ENCODE measurements around the gene SLC22A7. TPM values are rescaled to one million over a fixed set of nuclear protein-coding genes. Genes with fewer than 3 reads are reported as not detected.

SLC22A7 gene
- total RNA-seq, 1 donor from 2014 or later, result not detected

DNA sequence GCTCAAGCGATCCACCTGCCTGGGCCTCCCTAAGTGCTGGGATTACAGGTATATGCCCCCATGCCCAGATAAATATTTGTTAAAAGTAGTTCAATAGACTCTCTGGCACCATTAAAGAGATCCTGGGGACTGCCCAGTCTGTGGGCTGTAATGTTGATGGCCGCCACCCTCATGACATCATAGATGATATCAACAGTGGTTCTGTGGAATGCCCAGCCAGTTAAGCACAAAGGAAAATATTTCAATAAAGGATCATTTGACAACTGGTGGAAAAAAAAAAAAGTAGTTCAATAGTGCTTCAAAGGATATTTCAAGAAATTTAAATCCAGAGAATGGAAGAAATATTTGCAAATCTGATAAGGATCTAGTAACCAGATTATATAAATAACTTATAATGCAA is 12.1 kb downstream of the SLC22A7 start:
- no peaks in the 10 kb centered on the region for H3K36me3 ChIP-seq (ENCODE audit: control insufficient read depth in 3 of 3, insufficient read depth in 3 of 3, low read length in 3 of 3)
- H3K27me3 ChIP-seq (ENCODE audit: control insufficient read depth in 3 of 3, insufficient read depth in 3 of 3, low read length in 3 of 3), result peaks cover 8 to 30% (median 24%) of the 10 kb centered on the region in 3 donors
- no peak overlapping the region for H3K27ac ChIP-seq (ENCODE audit: low read depth, low read length)
- no peak overlapping the region for H3K4me3 ChIP-seq (ENCODE audit: low read length in 3 of 3)
- peaks cover 11 to 13% (median 12%) of the 10 kb centered on the region in 3 donors for H3K4me1 ChIP-seq (ENCODE audit: control insufficient read depth in 3 of 3, insufficient read depth in 3 of 3, low read length in 3 of 3)
- no peaks in the 10 kb centered on the region for H3K9me3 ChIP-seq (ENCODE audit: control insufficient read depth in 3 of 3, low read length in 3 of 3)
- H3K9ac ChIP-seq (ENCODE audit: low read depth in 1 of 3, low read length in 3 of 3), result no peak overlapping the region

DNA sequence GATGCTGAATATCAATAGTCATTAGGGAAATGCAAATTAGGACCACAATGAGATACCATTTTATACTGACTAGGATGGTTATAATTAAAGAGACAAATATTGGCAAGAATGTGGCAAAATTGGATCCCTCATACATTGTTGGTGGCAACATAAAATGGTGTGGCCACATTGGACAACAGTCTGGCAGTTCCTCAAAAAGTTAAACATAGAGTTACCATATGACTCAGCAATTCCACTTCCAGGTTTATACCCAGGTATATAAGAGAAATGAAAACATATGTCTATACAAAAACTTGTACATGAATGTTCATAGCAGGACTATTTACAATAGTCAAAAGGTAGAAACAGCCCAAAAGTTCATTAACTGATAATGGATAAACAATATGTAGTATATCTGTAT is 12.6 kb downstream of the SLC22A7 start:
- H3K36me3 ChIP-seq (ENCODE audit: control insufficient read depth in 3 of 3, insufficient read depth in 3 of 3, low read length in 3 of 3), result no peaks in the 10 kb centered on the region
- no peak overlapping the region for H3K9ac ChIP-seq (ENCODE audit: low read depth in 1 of 3, low read length in 3 of 3)
- peaks cover 11 to 13% (median 12%) of the 10 kb centered on the region in 3 donors for H3K4me1 ChIP-seq (ENCODE audit: control insufficient read depth in 3 of 3, insufficient read depth in 3 of 3, low read length in 3 of 3)
- no peak overlapping the region for H3K4me3 ChIP-seq (ENCODE audit: low read length in 3 of 3)
- no peak overlapping the region for H3K27ac ChIP-seq (ENCODE audit: low read depth, low read length)
- no peaks in the 10 kb centered on the region for H3K9me3 ChIP-seq (ENCODE audit: control insufficient read depth in 3 of 3, low read length in 3 of 3)
- H3K27me3 ChIP-seq (ENCODE audit: control insufficient read depth in 3 of 3, insufficient read depth in 3 of 3, low read length in 3 of 3), result peaks cover 8 to 30% (median 24%) of the 10 kb centered on the region in 3 donors

DNA sequence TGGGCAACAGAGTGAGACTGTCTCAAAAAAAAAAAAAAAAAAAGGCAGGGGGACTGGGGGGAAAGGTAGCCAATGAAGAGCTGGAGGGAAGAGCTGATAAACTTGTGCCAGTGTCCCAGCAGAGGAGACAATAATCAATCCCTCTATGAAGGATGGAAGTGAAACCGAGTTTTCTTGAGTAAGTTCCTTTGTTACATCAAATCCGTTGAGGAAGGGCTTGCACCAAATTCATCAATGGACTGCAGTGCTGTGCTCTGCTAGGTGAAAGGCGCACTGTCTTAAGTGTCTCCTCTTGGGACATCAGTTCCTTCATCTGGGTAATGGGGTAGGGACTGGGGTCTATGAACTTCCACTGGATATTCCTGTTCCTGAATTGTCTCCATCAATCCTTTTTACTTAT is 13.6 kb downstream of the SLC22A7 start:
- Histone ChIP-seq H3K9ac (ENCODE audit: low read depth in 1 of 3, low read length in 3 of 3) (no peak overlapping the region), H3K27ac (ENCODE audit: low read depth, low read length) (no peak overlapping the region), H3K4me3 (ENCODE audit: low read length in 3 of 3) (no peak overlapping the region), H3K36me3 (ENCODE audit: control insufficient read depth in 3 of 3, insufficient read depth in 3 of 3, low read length in 3 of 3) (no peaks in the 10 kb centered on the region), H3K4me1 (ENCODE audit: control insufficient read depth in 3 of 3, insufficient read depth in 3 of 3, low read length in 3 of 3) (peaks cover 11 to 12% (median 11%) of the 10 kb centered on the region in 3 donors), H3K9me3 (ENCODE audit: control insufficient read depth in 3 of 3, low read length in 3 of 3) (no peaks in the 10 kb centered on the region), H3K27me3 (ENCODE audit: control insufficient read depth in 3 of 3, insufficient read depth in 3 of 3, low read length in 3 of 3) (peaks cover 5 to 23% (median 22%) of the 10 kb centered on the region in 3 donors)

DNA sequence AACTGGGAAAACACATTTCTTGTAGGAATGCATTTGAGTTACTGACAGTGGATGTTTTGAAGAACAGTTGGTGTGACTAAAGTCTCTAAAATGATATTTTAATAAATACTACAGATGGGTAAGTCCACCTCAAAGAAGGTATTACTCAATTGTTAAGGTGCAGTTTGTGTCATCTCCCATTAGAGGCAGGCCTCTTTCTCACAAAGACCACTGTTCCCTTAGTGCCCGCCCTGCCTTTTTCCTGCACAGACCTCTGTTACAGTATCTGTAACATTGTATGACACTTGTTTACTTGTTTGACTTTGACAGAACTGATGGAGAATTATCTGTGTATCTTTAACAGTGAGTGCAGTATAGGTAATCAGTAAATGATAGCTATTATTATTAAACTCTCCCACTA is 15.8 kb downstream of the SLC22A7 start:
- H3K4me3 ChIP-seq (ENCODE audit: low read length in 3 of 3), result no peak overlapping the region
- no peak overlapping the region for H3K9ac ChIP-seq (ENCODE audit: low read depth in 1 of 3, low read length in 3 of 3)
- peaks cover 1 to 4% (median 2%) of the 10 kb centered on the region in 3 donors for H3K4me1 ChIP-seq (ENCODE audit: control insufficient read depth in 3 of 3, insufficient read depth in 3 of 3, low read length in 3 of 3)
- peaks cover 0 to 5% (median 4%) of the 10 kb centered on the region in 3 donors for H3K27me3 ChIP-seq (ENCODE audit: control insufficient read depth in 3 of 3, insufficient read depth in 3 of 3, low read length in 3 of 3)
- H3K36me3 ChIP-seq (ENCODE audit: control insufficient read depth in 3 of 3, insufficient read depth in 3 of 3, low read length in 3 of 3), result no peaks in the 10 kb centered on the region
- no peak overlapping the region for H3K27ac ChIP-seq (ENCODE audit: low read depth, low read length)
- no peaks in the 10 kb centered on the region for H3K9me3 ChIP-seq (ENCODE audit: control insufficient read depth in 3 of 3, low read length in 3 of 3)

DNA sequence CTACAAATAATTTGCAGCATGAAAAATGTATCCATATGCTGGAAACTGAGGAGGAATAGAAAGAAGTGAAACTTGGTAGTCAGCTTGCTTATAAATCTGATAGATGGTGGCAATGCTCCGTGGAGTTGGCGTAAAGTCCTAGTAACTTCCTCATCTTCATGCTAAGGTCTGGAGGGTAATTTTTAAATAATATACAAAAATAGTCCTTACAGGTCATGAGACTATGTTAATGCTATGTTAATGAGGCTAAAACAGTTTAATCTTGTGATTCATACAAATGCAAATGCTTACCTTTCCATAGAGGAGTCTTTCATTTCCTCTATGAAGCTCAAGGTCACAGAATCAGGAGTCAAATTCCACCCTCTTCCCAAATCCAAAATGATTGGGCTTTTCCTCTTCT is 20.0 kb downstream of the SLC22A7 start:
- H3K36me3 ChIP-seq (ENCODE audit: control insufficient read depth in 3 of 3, insufficient read depth in 3 of 3, low read length in 3 of 3), result no peaks in the 10 kb centered on the region
- H3K9ac ChIP-seq (ENCODE audit: low read depth in 1 of 3, low read length in 3 of 3), result no peak overlapping the region
- no peak overlapping the region for H3K27ac ChIP-seq (ENCODE audit: low read depth, low read length)
- H3K4me3 ChIP-seq (ENCODE audit: low read length in 3 of 3), result no peak overlapping the region
- H3K9me3 ChIP-seq (ENCODE audit: control insufficient read depth in 3 of 3, low read length in 3 of 3), result no peaks in the 10 kb centered on the region
- H3K4me1 ChIP-seq (ENCODE audit: control insufficient read depth in 3 of 3, insufficient read depth in 3 of 3, low read length in 3 of 3), result no peaks in the 10 kb centered on the region
- H3K27me3 ChIP-seq (ENCODE audit: control insufficient read depth in 3 of 3, insufficient read depth in 3 of 3, low read length in 3 of 3), result no peaks in the 10 kb centered on the region

DNA sequence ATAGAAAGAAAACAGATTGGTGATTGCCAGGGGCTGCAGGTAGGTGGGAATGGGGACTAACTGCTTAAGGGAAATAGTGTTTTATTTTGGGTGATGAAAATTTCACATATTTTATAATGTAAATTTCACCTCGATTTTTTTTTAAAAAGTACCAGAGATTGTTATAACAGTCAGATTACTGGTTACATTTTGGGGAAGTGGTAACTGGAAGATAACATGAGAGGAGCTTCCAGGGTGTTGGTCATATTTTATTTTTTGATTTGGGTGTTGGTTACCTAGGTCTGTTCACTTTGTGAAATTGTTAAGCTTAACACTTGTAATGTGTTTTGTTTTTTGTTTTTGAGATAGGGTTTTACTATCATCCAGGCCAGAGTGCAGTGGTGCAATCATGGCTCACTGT is 27.8 kb downstream of the SLC22A7 start:
- Histone ChIP-seq H3K4me3 (ENCODE audit: low read length in 3 of 3) (no peak overlapping the region), H3K9ac (ENCODE audit: low read depth in 1 of 3, low read length in 3 of 3) (no peak overlapping the region), H3K36me3 (ENCODE audit: control insufficient read depth in 3 of 3, insufficient read depth in 3 of 3, low read length in 3 of 3) (peaks cover 0 to 5% (median 0%) of the 10 kb centered on the region in 3 donors), H3K27ac (ENCODE audit: low read depth, low read length) (no peak overlapping the region), H3K27me3 (ENCODE audit: control insufficient read depth in 3 of 3, insufficient read depth in 3 of 3, low read length in 3 of 3) (no peaks in the 10 kb centered on the region), H3K4me1 (ENCODE audit: control insufficient read depth in 3 of 3, insufficient read depth in 3 of 3, low read length in 3 of 3) (no peaks in the 10 kb centered on the region), H3K9me3 (ENCODE audit: control insufficient read depth in 3 of 3, low read length in 3 of 3) (peaks cover 0 to 2% (median 0%) of the 10 kb centered on the region in 3 donors)

DNA sequence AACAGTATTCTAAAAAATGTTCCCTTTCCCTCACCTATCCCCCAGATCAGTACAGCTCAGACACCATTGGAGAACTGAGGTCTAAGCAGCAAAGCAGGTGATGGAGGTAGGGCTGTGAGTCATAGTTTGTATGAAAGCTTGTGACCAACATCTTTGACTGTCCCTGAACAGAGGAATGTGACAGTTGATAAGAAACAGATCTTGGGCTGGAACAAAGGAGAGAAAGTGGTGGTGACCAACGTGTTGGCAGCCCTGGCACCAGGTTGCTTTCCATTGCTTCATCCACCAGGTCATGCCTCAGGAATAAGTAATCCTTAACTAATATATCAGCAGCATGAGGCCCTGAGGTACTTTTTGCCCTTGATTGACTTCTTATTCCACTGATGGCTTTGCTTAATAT is 30.5 kb downstream of the SLC22A7 start:
- peaks cover 0 to 5% (median 0%) of the 10 kb centered on the region in 3 donors for H3K36me3 ChIP-seq (ENCODE audit: control insufficient read depth in 3 of 3, insufficient read depth in 3 of 3, low read length in 3 of 3)
- H3K27me3 ChIP-seq (ENCODE audit: control insufficient read depth in 3 of 3, insufficient read depth in 3 of 3, low read length in 3 of 3), result no peaks in the 10 kb centered on the region
- H3K27ac ChIP-seq (ENCODE audit: low read depth, low read length), result no peak overlapping the region
- no peak overlapping the region for H3K9ac ChIP-seq (ENCODE audit: low read depth in 1 of 3, low read length in 3 of 3)
- peaks cover 0 to 2% (median 0%) of the 10 kb centered on the region in 3 donors for H3K9me3 ChIP-seq (ENCODE audit: control insufficient read depth in 3 of 3, low read length in 3 of 3)
- H3K4me3 ChIP-seq (ENCODE audit: low read length in 3 of 3), result no peak overlapping the region
- no peaks in the 10 kb centered on the region for H3K4me1 ChIP-seq (ENCODE audit: control insufficient read depth in 3 of 3, insufficient read depth in 3 of 3, low read length in 3 of 3)

DNA sequence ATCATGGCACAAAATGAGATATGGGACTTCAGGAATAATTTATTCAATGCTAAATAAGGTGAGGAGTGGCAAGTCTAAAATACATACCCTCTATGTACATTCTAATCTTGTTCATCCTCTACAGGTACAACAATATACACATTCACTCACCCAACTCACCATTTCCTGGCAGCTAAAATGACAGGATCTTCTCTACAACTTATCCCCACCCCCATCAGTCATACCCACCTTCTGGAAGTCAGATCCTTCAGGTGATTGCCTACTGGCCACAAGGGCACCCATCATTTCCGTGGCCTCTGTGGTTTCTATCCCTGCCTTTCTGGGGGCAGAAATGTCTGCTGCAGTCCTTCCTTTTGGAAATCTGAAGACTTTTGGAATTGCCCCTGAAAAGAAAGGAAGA is 33.4 kb downstream of the SLC22A7 start:
- Histone ChIP-seq H3K27me3 (ENCODE audit: control insufficient read depth in 3 of 3, insufficient read depth in 3 of 3, low read length in 3 of 3) (no peaks in the 10 kb centered on the region), H3K27ac (ENCODE audit: low read depth, low read length) (no peak overlapping the region), H3K9ac (ENCODE audit: low read depth in 1 of 3, low read length in 3 of 3) (no peak overlapping the region), H3K9me3 (ENCODE audit: control insufficient read depth in 3 of 3, low read length in 3 of 3) (no peaks in the 10 kb centered on the region), H3K4me1 (ENCODE audit: control insufficient read depth in 3 of 3, insufficient read depth in 3 of 3, low read length in 3 of 3) (peaks cover 0 to 5% (median 0%) of the 10 kb centered on the region in 3 donors), H3K36me3 (ENCODE audit: control insufficient read depth in 3 of 3, insufficient read depth in 3 of 3, low read length in 3 of 3) (peaks cover 0 to 9% (median 5%) of the 10 kb centered on the region in 3 donors), H3K4me3 (ENCODE audit: low read length in 3 of 3) (no peak overlapping the region)

DNA sequence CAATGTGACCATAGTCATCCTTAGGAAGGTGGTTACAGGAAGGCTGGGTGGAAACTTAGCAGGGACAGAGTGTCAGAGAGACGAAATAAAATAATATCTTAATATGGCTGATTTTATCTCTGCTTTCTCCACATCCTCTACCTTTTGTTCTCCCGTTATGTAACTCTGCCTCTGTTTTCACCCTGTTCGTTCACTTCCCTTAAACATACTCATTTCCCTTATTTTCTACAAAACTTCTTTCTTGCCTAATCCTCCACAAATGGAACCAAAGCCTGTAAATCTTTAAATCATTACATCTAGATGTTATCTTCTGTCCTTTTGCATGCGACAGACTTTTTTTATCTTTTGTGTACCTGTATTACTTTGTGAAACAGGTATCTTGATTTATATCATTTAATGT is 33.8 kb downstream of the SLC22A7 start:
- no peak overlapping the region for H3K4me3 ChIP-seq (ENCODE audit: low read length in 3 of 3)
- no peak overlapping the region for H3K27ac ChIP-seq (ENCODE audit: low read depth, low read length)
- H3K27me3 ChIP-seq (ENCODE audit: control insufficient read depth in 3 of 3, insufficient read depth in 3 of 3, low read length in 3 of 3), result no peaks in the 10 kb centered on the region
- H3K36me3 ChIP-seq (ENCODE audit: control insufficient read depth in 3 of 3, insufficient read depth in 3 of 3, low read length in 3 of 3), result peaks cover 0 to 9% (median 7%) of the 10 kb centered on the region in 3 donors
- H3K9ac ChIP-seq (ENCODE audit: low read depth in 1 of 3, low read length in 3 of 3), result no peak overlapping the region
- peaks cover 0 to 5% (median 0%) of the 10 kb centered on the region in 3 donors for H3K4me1 ChIP-seq (ENCODE audit: control insufficient read depth in 3 of 3, insufficient read depth in 3 of 3, low read length in 3 of 3)
- H3K9me3 ChIP-seq (ENCODE audit: control insufficient read depth in 3 of 3, low read length in 3 of 3), result no peaks in the 10 kb centered on the region

DNA sequence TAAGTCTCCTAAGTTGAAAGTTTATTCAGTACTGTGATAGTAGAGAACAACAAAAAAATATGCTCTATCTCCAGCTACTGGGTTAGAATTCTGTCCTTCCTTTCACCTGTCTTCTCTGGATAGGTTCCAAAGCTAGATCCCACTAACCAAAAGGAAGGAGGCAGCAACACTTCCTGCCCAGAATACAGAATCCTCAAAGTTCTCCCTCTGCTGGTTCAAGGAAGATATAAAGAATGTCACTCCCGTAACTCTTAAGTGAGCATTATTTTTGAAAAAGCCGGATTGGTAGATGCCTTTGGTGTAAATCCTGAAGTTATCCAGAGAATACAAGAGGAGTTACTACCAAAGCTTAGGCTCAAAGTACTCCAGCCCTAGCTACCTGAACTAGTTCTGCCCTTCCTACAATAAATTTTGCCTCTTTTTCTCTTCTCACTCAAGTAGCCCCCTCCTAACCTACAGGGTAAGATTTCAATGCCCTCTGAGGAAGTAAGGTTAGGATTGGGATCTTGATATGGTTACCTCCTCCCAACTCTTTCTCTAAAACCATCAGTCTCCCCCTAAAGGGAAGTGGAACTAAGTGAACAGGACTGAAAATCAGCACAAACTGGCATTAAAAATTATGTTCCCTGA is 36.5 kb downstream of the SLC22A7 start:
- Histone ChIP-seq H3K36me3 (ENCODE audit: control insufficient read depth in 3 of 3, insufficient read depth in 3 of 3, low read length in 3 of 3) (peaks cover 5 to 26% (median 25%) of the 10 kb centered on the region in 3 donors), H3K4me1 (ENCODE audit: control insufficient read depth in 3 of 3, insufficient read depth in 3 of 3, low read length in 3 of 3) (peaks cover 0 to 5% (median 0%) of the 10 kb centered on the region in 3 donors), H3K9me3 (ENCODE audit: control insufficient read depth in 3 of 3, low read length in 3 of 3) (no peaks in the 10 kb centered on the region), H3K9ac (ENCODE audit: low read depth in 1 of 3, low read length in 3 of 3) (no peak overlapping the region), H3K4me3 (ENCODE audit: low read length in 3 of 3) (no peak overlapping the region), H3K27ac (ENCODE audit: low read depth, low read length) (no peak overlapping the region), H3K27me3 (ENCODE audit: control insufficient read depth in 3 of 3, insufficient read depth in 3 of 3, low read length in 3 of 3) (no peaks in the 10 kb centered on the region)

Data from skeletal muscle tissue (tissue), 4 donors.